BLaER1 (cell line): ENCODE results near the gene FMNL2.
"Not testable (repeated sequence)": the region's sequence is repeated elsewhere in the genome, so short reads cannot be mapped to it uniquely, and the experiment has no call there.

Experiments used
- H3K27ac ChIP-seq: shearing (Covaris generic); formaldehyde crosslinking; 2 replicates; pipeline ENCODE4 v1.8.1; 2022
- H3K27me3 ChIP-seq: shearing (Covaris generic); formaldehyde crosslinking; 2 replicates; pipeline ENCODE4 v1.8.1; 2022
- H3K36me3 ChIP-seq: shearing (Covaris generic); formaldehyde crosslinking; 2 replicates; pipeline ENCODE4 v1.8.1; 2022
- H3K4me1 ChIP-seq: shearing (Covaris generic); formaldehyde crosslinking; 2 replicates; pipeline ENCODE4 v1.8.1; 2022
- H3K4me2 ChIP-seq: shearing (Covaris generic); formaldehyde crosslinking; 2 replicates; pipeline ENCODE4 v1.8.1; 2022
- H3K4me3 ChIP-seq: shearing (Covaris generic); formaldehyde crosslinking; 2 replicates; pipeline ENCODE4 v1.8.1; 2022
- H3K9ac ChIP-seq: shearing (Covaris generic); formaldehyde crosslinking; 2 replicates; pipeline ENCODE4 v1.8.1; 2022
- H3K9me3 ChIP-seq: shearing (Covaris generic); formaldehyde crosslinking; 2 replicates; pipeline ENCODE4 v1.8.1; 2022
- H4K20me1 ChIP-seq: shearing (Covaris generic); formaldehyde crosslinking; 2 replicates; pipeline ENCODE4 v1.8.1; 2022
- Cebpa-rat ChIP-seq: shearing (Covaris generic); IDR thresholded peaks from 2 replicates; pipeline ENCODE4 v1.8.1; 2022

Gene FMNL2

GRCh38 chr2:152319822-152320570 is 15.0 kb upstream of the FMNL2 start:
- no peak overlapping the region for H3K9ac ChIP-seq
- H3K4me3 ChIP-seq, result no peak overlapping the region
- H3K4me2 ChIP-seq, result peak overlapping the region; percentile 51
- peaks cover 12% of the 10 kb centered on the region for H3K9me3 ChIP-seq
- H3K27me3 ChIP-seq, result no peaks in the 10 kb centered on the region
- no peaks in the 10 kb centered on the region for H4K20me1 ChIP-seq
- H3K36me3 ChIP-seq, result no peaks in the 10 kb centered on the region
- no peak for TF ChIP-seq Cebpa-rat
- no peak overlapping the region for H3K27ac ChIP-seq
- peaks cover 7% of the 10 kb centered on the region for H3K4me1 ChIP-seq

DNA sequence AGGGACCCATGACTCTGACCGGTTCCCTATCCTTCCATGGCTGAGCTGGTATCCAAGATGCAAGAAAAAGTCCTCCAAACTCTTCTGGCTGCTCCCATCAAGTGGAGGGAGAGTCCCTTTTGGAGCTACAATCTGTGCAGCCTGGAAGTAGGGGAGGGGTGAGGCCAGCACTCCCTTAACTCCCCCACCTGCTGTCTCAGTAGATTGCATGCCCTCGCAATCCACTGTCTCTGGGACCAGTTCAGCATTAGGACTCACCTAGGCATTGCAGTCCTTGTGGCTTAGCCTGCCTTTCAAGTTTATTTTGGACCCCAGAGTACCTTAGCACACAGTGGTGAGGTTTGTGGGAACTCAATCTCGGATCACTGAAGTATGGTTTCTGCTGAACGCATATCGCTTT is 14.2 kb upstream of the FMNL2 start:
- no peak overlapping the region for H3K27ac ChIP-seq
- no peaks in the 10 kb centered on the region for H3K27me3 ChIP-seq
- H3K4me1 ChIP-seq, result peaks cover 7% of the 10 kb centered on the region
- H3K9ac ChIP-seq, result no peak overlapping the region
- H4K20me1 ChIP-seq, result no peaks in the 10 kb centered on the region
- no peak overlapping the region for H3K4me2 ChIP-seq
- H3K36me3 ChIP-seq, result no peaks in the 10 kb centered on the region
- H3K4me3 ChIP-seq, result no peak overlapping the region
- no peak for TF ChIP-seq Cebpa-rat
- H3K9me3 ChIP-seq, result peaks cover 7% of the 10 kb centered on the region

- no peaks in the 10 kb centered on the region for H3K27me3 ChIP-seq
- TF ChIP-seq Cebpa-rat, result no peak
- H3K36me3 ChIP-seq, result no peaks in the 10 kb centered on the region
- H3K4me1 ChIP-seq, result peaks cover 7% of the 10 kb centered on the region
- H3K9me3 ChIP-seq, result peaks cover 3% of the 10 kb centered on the region
- no peak overlapping the region for H3K9ac ChIP-seq
- no peak overlapping the region for H3K4me3 ChIP-seq
- no peaks in the 10 kb centered on the region for H4K20me1 ChIP-seq
- H3K4me2 ChIP-seq, result no peak overlapping the region
- no peak overlapping the region for H3K27ac ChIP-seq
Measured at GRCh38 chr2:152322222-152322621, 12.8 kb upstream of the FMNL2 start.

- H3K9me3 ChIP-seq, H3K27ac ChIP-seq, H3K4me2 ChIP-seq, H3K27me3 ChIP-seq, H3K9ac ChIP-seq, H3K4me1 ChIP-seq, H3K4me3 ChIP-seq, H3K36me3 ChIP-seq, H4K20me1 ChIP-seq: not testable (repeated sequence)
Measured at GRCh38 chr2:152325126-152325525, 9.8 kb upstream of the FMNL2 start.

DNA sequence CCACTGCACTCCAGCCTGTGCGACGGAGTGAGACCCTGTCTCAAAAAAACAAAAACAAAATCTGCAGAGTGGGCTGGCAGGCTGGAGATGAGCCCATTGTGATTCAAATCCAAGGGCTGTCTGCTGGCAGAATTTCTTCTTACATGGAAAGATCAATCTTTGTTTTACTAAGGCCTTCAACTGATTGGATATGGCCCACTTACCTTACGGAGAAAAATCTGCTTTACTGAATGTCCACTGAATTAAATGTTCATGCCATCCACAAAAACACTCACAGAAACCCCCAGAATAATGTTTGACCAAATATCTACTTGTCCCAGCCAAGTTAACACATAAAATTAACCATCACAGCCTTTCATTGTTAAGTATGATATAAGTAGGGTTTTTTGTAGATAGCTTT is 8.3 kb upstream of the FMNL2 start:
- Histone ChIP-seq H3K4me1 (no peaks in the 10 kb centered on the region), H3K9me3 (no peaks in the 10 kb centered on the region), H3K36me3 (no peaks in the 10 kb centered on the region), H3K27me3 (no peaks in the 10 kb centered on the region), H3K27ac (no peak overlapping the region), H3K9ac (no peak overlapping the region), H4K20me1 (no peaks in the 10 kb centered on the region), H3K4me3 (no peak overlapping the region), H3K4me2 (no peak overlapping the region)
- TF ChIP-seq Cebpa-rat, result no peak

DNA sequence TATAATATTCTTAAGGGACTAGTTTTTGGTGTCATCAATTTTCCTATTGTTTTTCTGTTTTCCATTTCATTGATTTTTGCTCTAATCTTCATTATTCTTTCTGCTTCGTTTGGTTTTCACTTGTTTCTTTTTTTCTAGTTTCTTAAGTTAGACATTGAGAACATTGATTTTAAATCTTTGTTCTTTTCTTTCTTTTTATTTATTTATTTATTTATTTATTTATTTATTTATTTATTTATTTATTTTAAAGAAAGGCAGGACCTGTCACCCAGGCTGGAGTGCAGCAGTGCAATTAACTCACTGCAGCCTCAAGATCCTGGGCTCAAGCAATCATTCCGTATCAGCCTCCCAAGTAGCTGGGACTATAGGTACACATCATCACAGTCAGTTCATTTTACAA is 7.0 kb upstream of the FMNL2 start:
- TF ChIP-seq Cebpa-rat, result no peak
- no peaks in the 10 kb centered on the region for H3K36me3 ChIP-seq
- no peaks in the 10 kb centered on the region for H4K20me1 ChIP-seq
- H3K9me3 ChIP-seq, result no peaks in the 10 kb centered on the region
- H3K27me3 ChIP-seq, result no peaks in the 10 kb centered on the region
- H3K9ac ChIP-seq, result no peak overlapping the region
- peaks cover 5% of the 10 kb centered on the region for H3K4me1 ChIP-seq
- H3K4me3 ChIP-seq, result no peak overlapping the region
- H3K27ac ChIP-seq, result no peak overlapping the region
- H3K4me2 ChIP-seq, result no peak overlapping the region

DNA sequence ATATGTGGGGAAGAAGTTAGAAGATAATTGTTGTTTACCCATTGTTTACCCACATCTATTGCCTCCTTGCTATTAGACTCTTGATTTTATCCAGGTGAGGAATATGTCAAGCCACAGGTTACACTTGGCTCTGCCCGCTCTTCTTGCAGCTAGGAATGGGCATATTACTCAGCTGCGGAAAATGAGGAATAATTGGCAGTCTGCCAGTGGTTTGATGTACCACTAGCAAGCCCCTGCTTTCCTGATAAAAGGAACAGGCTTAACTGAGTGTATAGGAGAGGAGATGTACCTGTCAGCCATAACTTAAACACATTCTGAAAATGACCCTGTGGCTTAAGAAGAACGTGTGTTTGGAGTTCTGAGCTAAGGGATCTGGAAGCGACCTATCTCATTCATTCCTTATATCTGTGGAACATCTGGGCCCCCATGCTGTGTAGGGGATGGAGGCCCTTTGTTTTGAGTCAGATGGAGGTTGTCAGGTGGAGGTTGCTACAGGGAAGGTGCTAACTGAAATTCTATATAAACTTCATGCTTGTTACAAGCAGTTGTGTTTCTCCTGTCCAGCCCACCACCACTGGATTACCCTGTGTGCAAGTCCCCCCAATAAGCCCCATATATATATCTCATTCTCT is 4.6 kb upstream of the FMNL2 start:
- Histone ChIP-seq H3K27me3 (no peaks in the 10 kb centered on the region), H3K36me3 (no peaks in the 10 kb centered on the region), H3K9ac (no peak overlapping the region), H3K27ac (no peak overlapping the region), H3K4me3 (no peak overlapping the region), H4K20me1 (no peaks in the 10 kb centered on the region), H3K4me2 (no peak overlapping the region), H3K4me1 (peaks cover 11% of the 10 kb centered on the region), H3K9me3 (no peaks in the 10 kb centered on the region)
- TF ChIP-seq Cebpa-rat, result no peak

DNA sequence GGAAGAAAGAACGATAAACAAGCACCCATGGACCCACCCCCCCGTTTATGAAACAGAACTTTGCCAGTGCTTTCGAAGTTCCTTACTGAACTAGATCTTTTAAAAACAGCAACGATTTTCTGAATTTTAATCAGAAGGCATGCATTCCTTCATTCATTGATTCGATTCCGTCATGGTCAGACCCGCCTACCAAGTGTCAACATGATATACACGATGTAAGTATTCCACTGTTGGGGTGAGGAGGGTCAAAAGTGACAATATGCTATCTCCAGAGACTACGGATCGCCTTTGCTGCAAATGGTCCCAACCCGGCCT is 316 bp upstream of the FMNL2 start:
- H3K27ac ChIP-seq, result no peak overlapping the region
- peaks cover 42% of the 10 kb centered on the region for H4K20me1 ChIP-seq
- H3K9ac ChIP-seq, result peak overlapping the region; percentile 95; the same call in 1 of the 2 replicates
- H3K4me2 ChIP-seq, result peak overlapping the region; percentile 71
- peak overlapping the region; percentile 89 for H3K4me3 ChIP-seq
- H3K9me3 ChIP-seq, result no peaks in the 10 kb centered on the region
- peaks cover 3% of the 10 kb centered on the region; the same call in 1 of the 2 replicates for H3K36me3 ChIP-seq
- no peaks in the 10 kb centered on the region for H3K27me3 ChIP-seq
- no peak for TF ChIP-seq Cebpa-rat
- peaks cover 37% of the 10 kb centered on the region for H3K4me1 ChIP-seq

DNA sequence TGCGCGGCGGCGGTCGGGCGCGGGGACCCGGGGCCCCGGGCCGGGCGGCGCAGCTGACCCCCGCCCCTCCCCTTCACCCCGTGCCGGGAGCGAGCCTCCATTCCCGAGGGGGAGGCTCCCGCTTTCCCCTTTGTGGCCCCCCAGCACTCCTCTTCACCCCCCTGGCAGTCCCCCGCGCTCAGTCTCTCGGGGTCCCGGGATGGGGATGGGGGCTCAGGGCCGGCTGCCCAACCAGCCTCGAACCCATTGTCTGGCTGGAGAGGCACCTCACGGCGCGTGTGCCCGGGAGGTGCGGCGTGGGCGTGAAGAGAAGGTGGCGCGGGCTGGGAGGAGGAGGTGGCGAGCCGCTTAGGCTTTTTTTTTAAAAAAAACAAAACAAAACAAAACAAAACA is 748 bp downstream of the FMNL2 start:
- Histone ChIP-seq H3K36me3 (peaks cover 3% of the 10 kb centered on the region; the same call in 1 of the 2 replicates), H3K9me3 (no peaks in the 10 kb centered on the region), H3K4me2 (peak overlapping the region; percentile 71), H3K9ac (peak overlapping the region; percentile 95), H3K4me3 (peak overlapping the region; percentile 89), H3K27me3 (no peaks in the 10 kb centered on the region), H3K27ac (peak overlapping the region; percentile 90), H4K20me1 (peaks cover 52% of the 10 kb centered on the region), H3K4me1 (peaks cover 48% of the 10 kb centered on the region)
- no peak for TF ChIP-seq Cebpa-rat

DNA sequence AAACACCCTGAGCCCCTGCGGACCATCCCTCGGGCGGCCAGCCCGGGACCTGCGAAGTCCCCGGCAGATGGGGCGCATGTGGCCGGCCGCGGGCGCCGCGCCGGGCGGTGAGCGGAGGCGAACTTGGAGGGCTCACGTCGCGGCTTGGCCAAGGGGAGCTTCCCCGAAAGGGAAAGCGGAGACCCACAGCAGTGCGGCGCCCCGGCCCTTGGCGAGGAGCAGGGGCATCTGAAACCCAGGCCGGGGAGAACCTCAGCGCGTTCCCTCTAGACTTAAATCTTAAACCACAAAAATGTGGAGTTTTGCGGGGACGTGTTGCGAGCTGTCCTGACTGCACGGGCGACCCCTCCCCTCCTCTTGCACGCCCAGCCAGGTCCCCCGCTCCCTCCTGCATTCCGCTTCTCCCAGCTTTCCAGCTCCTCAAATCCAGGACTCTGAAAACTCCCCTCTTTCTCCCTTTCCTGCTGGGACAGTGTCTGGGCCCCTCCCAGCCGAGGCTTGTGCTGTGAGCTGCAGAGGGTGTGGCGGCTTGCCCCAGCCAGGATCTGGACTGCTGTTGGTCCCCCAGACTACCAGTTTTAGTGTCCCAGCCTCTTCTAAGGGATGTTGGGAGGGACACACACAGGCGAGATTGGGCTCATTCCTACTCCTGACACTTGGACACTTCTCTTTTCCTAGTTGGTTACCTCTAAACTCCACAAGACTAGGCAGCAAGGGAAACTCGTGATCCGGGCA is 1.3 kb downstream of the FMNL2 start:
- peak overlapping the region; percentile 89 for H3K4me3 ChIP-seq
- H3K4me1 ChIP-seq, result peaks cover 53% of the 10 kb centered on the region
- peak overlapping the region; percentile 95 for H3K9ac ChIP-seq
- peaks cover 3% of the 10 kb centered on the region; the same call in 1 of the 2 replicates for H3K36me3 ChIP-seq
- peak overlapping the region; percentile 71 for H3K4me2 ChIP-seq
- no peak for TF ChIP-seq Cebpa-rat
- H4K20me1 ChIP-seq, result peaks cover 58% of the 10 kb centered on the region
- peak overlapping the region; percentile 90 for H3K27ac ChIP-seq
- no peaks in the 10 kb centered on the region for H3K9me3 ChIP-seq
- no peaks in the 10 kb centered on the region for H3K27me3 ChIP-seq
